Brain microvascular endothelial cell (primary cell): ENCODE data around the gene C20orf173.
"Not testable (repeated sequence)": the region's sequence is repeated elsewhere in the genome, so short reads cannot be mapped to it uniquely, and the experiment has no call there.

ENCODE experiments used
- DNase-seq: peaks from one replicate; pipeline ENCODE4 v3.0.0-alpha.2; 2020
- H3K27ac ChIP-seq: fragments of 250-450 bp; sonication (Bioruptor Pico); 2 replicates; pipeline ENCODE4 v1.5.1; 2020; ENCODE audit warnings: mild to moderate bottlenecking, moderate library complexity
- H3K27me3 ChIP-seq: fragments of 250-450 bp; sonication (Bioruptor Pico); replicated peaks from 2 replicates; pipeline ENCODE4 v1.5.1; 2020; ENCODE audit warnings: mild to moderate bottlenecking
- H3K36me3 ChIP-seq: fragments of 250-450 bp; sonication (Bioruptor Pico); replicated peaks from 2 replicates; pipeline ENCODE4 v1.5.1; 2020; ENCODE audit warnings: mild to moderate bottlenecking
- H3K4me3 ChIP-seq: 2 replicates; pipeline ENCODE4 v1.5.1; 2011; ENCODE audit warnings: low read depth, mild to moderate bottlenecking, control low read depth, low read length, moderate library complexity
- CTCF ChIP-seq: IDR thresholded peaks from 2 replicates; pipeline ENCODE4 v1.5.1; 2011; ENCODE audit warnings: low read depth, mild to moderate bottlenecking, moderate library complexity, low read length, control low read depth, inconsistent platforms; ENCODE audit errors: missing control alignments
- in situ Hi-C: cut with HindIII; loops from 2 replicates; pipeline ENCODE4 v1.10.0; 2017; ENCODE audit warnings: low sequenced_read_pairs, low pct_ligation_motif_present

Gene C20orf173

GRCh38 chr20:35555951-35556645 is 26.6 kb upstream of the C20orf173 start:
- in situ Hi-C loops = no loop called here
- Histone ChIP-seq H3K36me3 (peaks cover 47% of the 10 kb centered on the region), H3K27me3 (no peaks in the 10 kb centered on the region), H3K27ac (no peak overlapping the region), H3K4me3 (no peak overlapping the region)
- no peak for DNase-seq
- no peak for TF ChIP-seq CTCF

GRCh38 chr20:35555461-35555860 is 26.0 kb upstream of the C20orf173 start:
- H3K4me3 ChIP-seq, DNase-seq, in situ Hi-C loops, H3K27ac ChIP-seq, H3K27me3 ChIP-seq: not testable (repeated sequence)
- H3K36me3 ChIP-seq = peaks cover 51% of the 10 kb centered on the region

GRCh38 chr20:35552914-35553313 is 23.5 kb upstream of the C20orf173 start:
- Histone ChIP-seq H3K27ac (no peak overlapping the region), H3K4me3 (no peak overlapping the region), H3K27me3 (no peaks in the 10 kb centered on the region), H3K36me3 (peaks cover 70% of the 10 kb centered on the region)
- in situ Hi-C loops = no loop called here
- no peak for DNase-seq
- no peak for TF ChIP-seq CTCF

- no peak overlapping the region for H3K27ac ChIP-seq
- H3K36me3 ChIP-seq = peaks cover 63% of the 10 kb centered on the region
- H3K27me3 ChIP-seq = no peaks in the 10 kb centered on the region
- no peak for DNase-seq
- in situ Hi-C loops = no loop called here
- TF ChIP-seq CTCF = no peak
- no peak overlapping the region for H3K4me3 ChIP-seq
These were observed 22.1 kb upstream of the C20orf173 start for GRCh38 chr20:35551503-35551902.

- DNase-seq = no peak
- in situ Hi-C loops = no loop called here
- no peaks in the 10 kb centered on the region for H3K27me3 ChIP-seq
- no peak for TF ChIP-seq CTCF
- no peak overlapping the region for H3K27ac ChIP-seq
- H3K4me3 ChIP-seq = no peak overlapping the region
- H3K36me3 ChIP-seq = peaks cover 48% of the 10 kb centered on the region
These were observed 17.9 kb upstream of the C20orf173 start for GRCh38 chr20:35547329-35547728.

GRCh38 chr20:35546127-35546526 is 16.7 kb upstream of the C20orf173 start:
- in situ Hi-C loops = no loop called here
- Histone ChIP-seq H3K27ac (no peak overlapping the region), H3K36me3 (peaks cover 39% of the 10 kb centered on the region), H3K4me3 (no peak overlapping the region), H3K27me3 (no peaks in the 10 kb centered on the region)
- TF ChIP-seq CTCF = no peak
- no peak for DNase-seq

GRCh38 chr20:35544941-35545340 is 15.5 kb upstream of the C20orf173 start:
- H3K4me3 ChIP-seq, H3K27ac ChIP-seq, in situ Hi-C loops, H3K27me3 ChIP-seq: not testable (repeated sequence)
- peak; percentile 49 for DNase-seq
- peaks cover 32% of the 10 kb centered on the region for H3K36me3 ChIP-seq
